H1 (cell line): ENCODE results near the gene CES3. TPM values are rescaled to one million over a fixed set of nuclear protein-coding genes. Genes with fewer than 3 reads are reported as not detected.

Experiments
- CTCF ChIA-PET: fragments of 300-600 bp; sonication (Branson Sonifier 250); formaldehyde crosslinking; loops from one replicate; lab custom pipeline; 2021; ENCODE audit not compliant: partially characterized antibody; lab: Charles Lee
- POLR2A ChIA-PET: fragments of 300-600 bp; sonication (Branson Sonifier 250); formaldehyde crosslinking; loops from one replicate; lab custom pipeline; 2021; ENCODE audit warnings: inconsistent platforms; ENCODE audit not compliant: partially characterized antibody; lab: Charles Lee
- DNase-seq, 2 experiments: peaks; one replicate each; pipeline versions ENCODE4 v3.0.0 to v3.0.0-alpha.2; 2010 to 2022; ENCODE audit warnings: low spot score in 2 of 2, low read depth in 1 of 2, mixed read lengths in 1 of 2
- FAIRE-seq: peaks from 2 replicates; lab custom pipeline; 2011; peaks lifted over from hg19 to GRCh38; lab: Jason Lieb, UNC
- H2AFZ ChIP-seq: 2 replicates; pipeline ENCODE4 v1.8.1; 2012; ENCODE audit warnings: low read length, inconsistent platforms
- H2AK5ac ChIP-seq: 2 replicates; pipeline ENCODE4 v1.6.1; 2013; ENCODE audit warnings: low read depth, low read length
- H2BK120ac ChIP-seq: replicated peaks from 2 replicates; pipeline ENCODE3; 2013; ENCODE audit warnings: low read depth, low read length, inconsistent platforms
- H2BK12ac ChIP-seq: 2 replicates; pipeline ENCODE4 v1.6.1; 2013; ENCODE audit warnings: low read depth, low read length
- H2BK15ac ChIP-seq: 2 replicates; pipeline ENCODE4 v1.6.1; 2013; ENCODE audit warnings: low read length
- H2BK20ac ChIP-seq: 2 replicates; pipeline ENCODE4 v1.6.1; 2013; ENCODE audit warnings: low read length
- H2BK5ac ChIP-seq: 2 replicates; pipeline ENCODE4 v1.6.1; 2013; ENCODE audit warnings: low read depth, low read length
- H3K14ac ChIP-seq: 2 replicates; pipeline ENCODE4 v1.6.1; 2013; ENCODE audit warnings: inconsistent platforms; ENCODE audit not compliant: insufficient read length
- H3K18ac ChIP-seq: 2 replicates; pipeline ENCODE4 v1.6.1; 2013; ENCODE audit warnings: low read length; ENCODE audit errors: extremely low read depth
- H3K23ac ChIP-seq: 2 replicates; pipeline ENCODE4 v1.6.1; 2013; ENCODE audit warnings: inconsistent platforms; ENCODE audit not compliant: insufficient read length
- H3K23me2 ChIP-seq: 2 replicates; pipeline ENCODE4 v1.6.1; 2013; ENCODE audit warnings: low read depth, low read length
- H3K27ac ChIP-seq: 2 replicates; pipeline ENCODE4 v1.6.1; 2011; ENCODE audit warnings: low read depth, low read length, inconsistent platforms
- H3K27me3 ChIP-seq, 4 experiments: replicated peaks in 1 of 4; 1 replicate in 1 of 4; 2 replicates in 3 of 4; pipeline versions ENCODE4 v1.6.1 to v1.8.1; 2011 to 2013; ENCODE audit warnings: low read length in 3 of 4, mild to moderate bottlenecking in 3 of 4, inconsistent platforms in 2 of 4, mixed read lengths in 2 of 4, moderate library complexity in 1 of 4; ENCODE audit not compliant: control insufficient read depth in 3 of 4, insufficient read depth in 3 of 4; ENCODE audit errors: extremely low read depth in 1 of 4
- H3K36me3 ChIP-seq, 4 experiments: 2 replicates each; pipeline versions ENCODE4 v1.6.1 to v1.8.1; 2011 to 2013; ENCODE audit warnings: mild to moderate bottlenecking in 4 of 4, low read length in 3 of 4, moderate library complexity in 2 of 4, control low read depth in 1 of 4, inconsistent platforms in 1 of 4; ENCODE audit not compliant: insufficient read depth in 4 of 4, control insufficient read depth in 2 of 4
- H3K4ac ChIP-seq: replicated peaks from 2 replicates; pipeline ENCODE3; 2013; ENCODE audit warnings: low read length, low read depth, mixed read lengths, inconsistent platforms; ENCODE audit not compliant: insufficient read length
- H3K4me1 ChIP-seq, 4 experiments: replicated peaks in 1 of 4; 1 replicate in 1 of 4; 2 replicates in 3 of 4; pipeline versions ENCODE4 v1.6.1 to v1.8.1; 2011 to 2013; ENCODE audit warnings: low read length in 3 of 4, inconsistent platforms in 2 of 4, mixed read lengths in 1 of 4; ENCODE audit not compliant: insufficient read depth in 4 of 4, control insufficient read depth in 3 of 4
- H3K4me2 ChIP-seq, 2 experiments: 2 replicates each; pipeline versions ENCODE4 v1.6.1 to v1.8.1; 2011 to 2013; ENCODE audit warnings: low read depth in 2 of 2, low read length in 2 of 2, control low read depth in 1 of 2, inconsistent platforms in 1 of 2, mild to moderate bottlenecking in 1 of 2; ENCODE audit not compliant: insufficient read depth in 1 of 2
- H3K4me3 ChIP-seq, 4 experiments: fragments of 200-600, 300-600 bp in 1 of 4; sonication (generic), shearing (Covaris generic), sonication (Bioruptor Twin) in 1 of 4; 2 replicates each; pipeline versions ENCODE4 v1.5.1 to v1.8.1; 2011 to 2016; ENCODE audit warnings: low read length in 4 of 4, low read depth in 3 of 4, control low read depth in 2 of 4, inconsistent platforms in 2 of 4, mild to moderate bottlenecking in 2 of 4, mixed read lengths in 1 of 4, moderate library complexity in 1 of 4; ENCODE audit not compliant: insufficient read depth in 2 of 4; ENCODE audit errors: extremely low read depth in 1 of 4
- H3K56ac ChIP-seq: replicated peaks from 2 replicates; pipeline ENCODE3; 2013; ENCODE audit warnings: low read depth, mild to moderate bottlenecking, mixed read lengths, low read length, inconsistent platforms; ENCODE audit not compliant: insufficient read length
- H3K79me1 ChIP-seq: 2 replicates; pipeline ENCODE4 v1.6.1; 2013; ENCODE audit warnings: low read depth, low read length, control low read depth
- H3K79me2 ChIP-seq, 2 experiments: 2 replicates each; pipeline versions ENCODE4 v1.6.1 to v1.8.1; 2012 to 2013; ENCODE audit warnings: low read length in 2 of 2, mild to moderate bottlenecking in 2 of 2, inconsistent platforms in 1 of 2; ENCODE audit not compliant: insufficient read depth in 2 of 2, control insufficient read depth in 1 of 2
- H3K9ac ChIP-seq, 4 experiments: replicated peaks in 1 of 4; 1 replicate in 1 of 4; 2 replicates in 3 of 4; pipeline versions ENCODE4 v1.6.1 to v1.8.1; 2011 to 2013; ENCODE audit warnings: low read depth in 3 of 4, low read length in 3 of 4, control low read depth in 2 of 4, mild to moderate bottlenecking in 2 of 4, moderate library complexity in 2 of 4, inconsistent platforms in 1 of 4; ENCODE audit errors: extremely low read depth in 1 of 4
- H3K9me3 ChIP-seq, 2 experiments: 2 replicates each; pipeline versions ENCODE4 v1.6.1 to v1.8.1; 2012 to 2013; ENCODE audit warnings: mild to moderate bottlenecking in 2 of 2, moderate library complexity in 2 of 2, control low read depth in 1 of 2, inconsistent platforms in 1 of 2, low read depth in 1 of 2, low read length in 1 of 2, mixed read lengths in 1 of 2; ENCODE audit not compliant: insufficient read depth in 2 of 2
- H4K20me1 ChIP-seq, 2 experiments: replicated peaks in 1 of 2; 2 replicates each; pipeline versions ENCODE3 to v1.8.1; 2011 to 2013; ENCODE audit warnings: inconsistent platforms in 2 of 2, low read length in 2 of 2, mild to moderate bottlenecking in 1 of 2; ENCODE audit not compliant: insufficient read depth in 2 of 2, control insufficient read depth in 1 of 2
- H4K5ac ChIP-seq: 2 replicates; pipeline ENCODE4 v1.6.1; 2013; ENCODE audit warnings: low read length, low read depth, mixed read lengths, inconsistent platforms; ENCODE audit not compliant: insufficient read length
- H4K8ac ChIP-seq: 2 replicates; pipeline ENCODE4 v1.8.0; 2013; ENCODE audit warnings: mild to moderate bottlenecking, moderate library complexity, low read length, inconsistent platforms; ENCODE audit not compliant: insufficient read depth; ENCODE audit errors: extremely low read depth
- H4K91ac ChIP-seq: replicated peaks from 2 replicates; pipeline ENCODE3; 2013; ENCODE audit warnings: low read length, mixed read lengths, inconsistent platforms; ENCODE audit not compliant: insufficient read length
- BCL11A ChIP-seq, 2 experiments: IDR thresholded peaks; one replicate each; pipeline ENCODE4 v1.6.1; 2011; ENCODE audit warnings: low read depth in 2 of 2, low read length in 2 of 2, mild to moderate bottlenecking in 2 of 2
- CHD2 ChIP-seq: IDR thresholded peaks from 2 replicates; pipeline ENCODE4 v1.6.1; 2012; ENCODE audit warnings: low read length, improper control_type of control experiment
- CTCF ChIP-seq, 3 experiments: IDR thresholded peaks; 1 replicate in 2 of 3; 2 replicates in 1 of 3; pipeline versions ENCODE4 v1.5.1 to v1.6.1; 2011; ENCODE audit warnings: low read length in 3 of 3, mild to moderate bottlenecking in 3 of 3, inconsistent platforms in 2 of 3, low read depth in 1 of 3, moderate library complexity in 1 of 3; ENCODE audit not compliant: insufficient read depth in 1 of 3; ENCODE audit errors: control extremely low read depth in 1 of 3
- EGR1 ChIP-seq: IDR thresholded peaks from 2 replicates; pipeline ENCODE4 v1.6.1; 2011; ENCODE audit warnings: low read depth, low read length, borderline replicate concordance
- HDAC2 ChIP-seq, 2 experiments: fragments of 300-600 bp in 1 of 2; sonication (generic) in 1 of 2; IDR thresholded peaks; 2 replicates each; pipeline ENCODE4 v1.6.1; 2011 to 2012; ENCODE audit warnings: low read depth in 2 of 2, low read length in 2 of 2, mild to moderate bottlenecking in 2 of 2, moderate library complexity in 2 of 2, borderline replicate concordance in 1 of 2, inconsistent platforms in 1 of 2
- SAP30 ChIP-seq: fragments of 300-600 bp; sonication (generic); IDR thresholded peaks from 2 replicates; pipeline ENCODE4 v1.7.1; 2012; ENCODE audit warnings: low read length, moderate library complexity, mild to moderate bottlenecking, inconsistent platforms; ENCODE audit not compliant: insufficient read depth, insufficient replicate concordance
- WGBS, 2 experiments: shearing (Covaris generic) in 1 of 2; methylation state at CpG; one replicate each; pipeline versions ENCODE4 v1.1.6 to v1.1.7; 2013 to 2015; ENCODE audit warnings: low lambda C conversion rate in 2 of 2, mixed read lengths in 2 of 2, inconsistent platforms in 1 of 2, low coverage in 1 of 2, missing lambda C conversion rate in 1 of 2; ENCODE audit not compliant: insufficient replicate concordance in 2 of 2, insufficient coverage in 1 of 2, insufficient read length in 1 of 2; ENCODE audit errors: extremely low coverage in 1 of 2, missing lambda C conversion rate in 1 of 2; 5-methylcytosine and 5-hydroxymethylcytosine counted together
- polyA plus RNA-seq, 7 experiments: library from polyadenylated mRNA; depleted of rRNA in 3 of 7; stranded (reverse) in 5 of 7; unstranded in 2 of 7; fragments of >200 nt in 5 of 7; fragments of 200-250 nt in 2 of 7; gene quantifications; 1 replicate in 5 of 7; 2 replicates in 1 of 7; 4 replicates in 1 of 7; pipeline versions ENCODE4 v1.2.1 to v1.2.3, GENCODE V29; 2011 to 2013; ENCODE audit warnings: missing spikeins in 2 of 7, mixed read lengths in 2 of 7
- total RNA-seq: library from RNA; stranded (reverse); fragmentation: NEBNext Ultra II Directional; extraction: Animal tissue kit (Norgen Biotek cat#: 25700); gene quantifications from 2 replicates; pipeline ENCODE4 v1.2.1, GENCODE V29; 2021

The CES3 gene
- total and polyA plus RNA-seq, 2 of the 8 experiments (the other 6 are each of a cell fraction or from before 2014, with no cell fraction given), result 1.6 to 2.2 TPM

- H3K9me3 ChIP-seq, result no peaks in the 10 kb centered on the region
- H4K8ac ChIP-seq, result no peak overlapping the region
- no peak overlapping the region for H2BK20ac ChIP-seq
- H3K4me2 ChIP-seq, result no peak overlapping the region
- H2BK5ac ChIP-seq, result no peak overlapping the region
- no peak overlapping the region for H4K91ac ChIP-seq
- no peaks in the 10 kb centered on the region for H3K27me3 ChIP-seq
- H3K18ac ChIP-seq, result no peak overlapping the region
- DNase-seq (no peak), FAIRE-seq (no peak)
- H2AK5ac ChIP-seq, result no peak overlapping the region
- H3K79me1 ChIP-seq, result no peaks in the 10 kb centered on the region
- no peak overlapping the region for H2BK15ac ChIP-seq
- WGBS, 2 experiments, result 96% methylated on average over 6 of the region's 6 CpGs; no CpG with 5 or more reads in 1 of the 2 experiments
- no peak overlapping the region for H2BK12ac ChIP-seq
- no peak overlapping the region for H3K56ac ChIP-seq
- no peak overlapping the region for H3K4ac ChIP-seq
- H2BK120ac ChIP-seq, result no peak overlapping the region
- H3K79me2 ChIP-seq, result no peaks in the 10 kb centered on the region
- H3K27ac ChIP-seq, result no peak overlapping the region
- no peak overlapping the region for H3K23ac ChIP-seq
- H2AFZ ChIP-seq, result no peak overlapping the region
- no peak overlapping the region for H3K4me3 ChIP-seq
- peaks cover 0 to 3% (median under 1%) of the 10 kb centered on the region in 4 experiments; a peak in 3 of 7 replicates for H3K4me1 ChIP-seq
- no peak overlapping the region for H3K9ac ChIP-seq
- H4K20me1 ChIP-seq, result peaks cover 0 to 1% of the 10 kb centered on the region in 2 experiments
- no peaks in the 10 kb centered on the region for H3K36me3 ChIP-seq
- H3K14ac ChIP-seq, result no peak overlapping the region
- TF ChIP-seq EGR1 (no peak), CTCF (IDR thresholded peaks at IDR 0.05; ENCODE audit: control extremely low read depth in 1 of 3, insufficient read depth in 1 of 3, low read depth in 1 of 3, low read length in 3 of 3) (peak in 1 of 3 experiments; percentile 4; a peak in 1 of 4 replicates), HDAC2 (IDR thresholded peaks at IDR 0.05; ENCODE audit: borderline replicate concordance in 1 of 2, low read depth in 2 of 2, low read length in 2 of 2) (no peak), BCL11A (IDR thresholded peaks at IDR 0.05; ENCODE audit: low read depth in 2 of 2, low read length in 2 of 2) (no peak), CHD2 (no peak), SAP30 (no peak)
- H4K5ac ChIP-seq, result no peak overlapping the region
- no peaks in the 10 kb centered on the region for H3K23me2 ChIP-seq
- ChIA-PET CTCF (interaction anchor here (0.6 to 12.2 kb wide), 8 partner anchors 8 to 190 kb away, joined by 3 to 130 read pairs (median 4); no protein-coding TSS in a partner anchor), POLR2A (no interaction called here)
These were observed 3.0 kb downstream of the CES3 start for GRCh38 chr16:66964049-66964448.
